Myocyte (in vitro differentiated cells): Measurements from ENCODE around the gene ZNF22. TPM values are rescaled to one million over a fixed set of nuclear protein-coding genes. Genes with fewer than 3 reads are reported as not detected.

ENCODE experiments used
- DNase-seq: peaks from one replicate; pipeline ENCODE4 v3.0.0-alpha.2; 2012; ENCODE audit warnings: low read depth
- total RNA-seq: library from RNA; depleted of rRNA; stranded (reverse); fragments of >200 nt; gene quantifications from 2 replicates; pipeline ENCODE4 v1.2.3, GENCODE V29; 2014

The ZNF22 gene
- total RNA-seq, 1 donor from 2014 or later: 25.9 TPM

GRCh38 chr10:44988957-44989585 is 11.7 kb upstream of the ZNF22 start:
- no peak for DNase-seq

DNA sequence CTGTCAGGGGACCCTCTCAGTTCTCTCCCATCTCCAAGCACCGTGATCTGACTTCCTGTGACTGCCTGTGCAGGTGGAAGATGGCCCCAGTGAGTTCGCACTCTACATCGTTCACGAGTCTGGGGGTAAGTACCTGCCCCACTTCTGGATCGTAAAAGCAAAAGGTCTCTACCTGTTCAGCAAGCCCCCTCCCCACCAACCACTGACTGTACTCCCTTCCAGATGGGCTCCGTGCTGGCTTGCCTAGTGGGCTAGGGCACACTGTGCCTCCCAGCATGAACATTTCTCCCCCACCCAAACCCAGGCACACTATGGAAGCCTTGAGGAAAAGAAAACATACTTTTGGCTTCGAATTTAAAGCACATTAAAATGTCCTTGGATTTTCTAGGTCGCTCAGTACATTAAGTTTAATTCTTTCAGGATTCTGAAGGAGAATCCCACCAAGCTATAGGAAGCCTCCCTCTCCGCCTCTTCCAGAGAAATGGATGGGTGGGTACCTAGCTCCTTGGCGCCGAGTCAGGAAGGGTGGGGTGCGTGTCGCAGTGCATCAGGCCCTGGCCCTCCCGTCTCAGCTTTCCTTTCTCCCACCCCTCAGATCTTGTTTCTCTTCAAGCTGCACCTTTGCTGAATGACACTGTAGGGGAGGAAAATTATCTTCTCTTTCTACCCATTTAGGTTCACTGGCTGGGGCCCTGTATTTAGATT is 11.0 kb upstream of the ZNF22 start:
- DNase-seq: no peak

GRCh38 chr10:44990302-44990655 is 10.4 kb upstream of the ZNF22 start:
- no peak for DNase-seq

- DNase-seq: no peak
These were observed 9.8 kb upstream of the ZNF22 start for GRCh38 chr10:44990965-44991364.

GRCh38 chr10:44991571-44991970 is 9.2 kb upstream of the ZNF22 start:
- DNase-seq: no peak

GRCh38 chr10:44992070-44992731 is 8.5 kb upstream of the ZNF22 start:
- no peak for DNase-seq

DNA sequence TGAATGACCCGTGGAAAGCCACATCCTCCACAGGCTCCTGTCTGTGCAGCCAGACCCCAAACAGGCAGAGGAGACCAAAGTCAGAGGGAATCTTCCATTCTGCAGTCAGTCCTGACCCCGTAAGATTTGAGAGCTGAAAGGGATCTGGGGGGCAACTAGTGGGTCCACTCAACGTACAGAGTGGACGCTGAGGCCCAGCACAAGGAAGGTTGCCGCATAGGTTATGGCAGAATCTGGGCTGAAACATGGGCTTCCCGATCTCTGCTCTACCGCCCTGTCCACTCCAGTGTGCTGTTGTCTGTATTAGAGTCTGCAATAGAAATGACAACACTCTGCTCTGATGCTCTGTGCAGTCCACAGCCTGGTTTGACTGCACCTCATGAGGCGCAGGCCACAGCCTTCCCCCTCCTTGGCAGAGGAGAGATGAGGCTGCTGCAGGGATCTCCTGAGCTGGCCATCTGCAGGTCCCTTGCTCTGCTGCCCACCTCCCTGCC is 7.9 kb upstream of the ZNF22 start:
- no peak for DNase-seq

GRCh38 chr10:44993226-44993921 is 7.3 kb upstream of the ZNF22 start:
- peak; percentile 51 for DNase-seq

GRCh38 chr10:44993922-44994751 is 6.6 kb upstream of the ZNF22 start:
- DNase-seq: no peak

DNA sequence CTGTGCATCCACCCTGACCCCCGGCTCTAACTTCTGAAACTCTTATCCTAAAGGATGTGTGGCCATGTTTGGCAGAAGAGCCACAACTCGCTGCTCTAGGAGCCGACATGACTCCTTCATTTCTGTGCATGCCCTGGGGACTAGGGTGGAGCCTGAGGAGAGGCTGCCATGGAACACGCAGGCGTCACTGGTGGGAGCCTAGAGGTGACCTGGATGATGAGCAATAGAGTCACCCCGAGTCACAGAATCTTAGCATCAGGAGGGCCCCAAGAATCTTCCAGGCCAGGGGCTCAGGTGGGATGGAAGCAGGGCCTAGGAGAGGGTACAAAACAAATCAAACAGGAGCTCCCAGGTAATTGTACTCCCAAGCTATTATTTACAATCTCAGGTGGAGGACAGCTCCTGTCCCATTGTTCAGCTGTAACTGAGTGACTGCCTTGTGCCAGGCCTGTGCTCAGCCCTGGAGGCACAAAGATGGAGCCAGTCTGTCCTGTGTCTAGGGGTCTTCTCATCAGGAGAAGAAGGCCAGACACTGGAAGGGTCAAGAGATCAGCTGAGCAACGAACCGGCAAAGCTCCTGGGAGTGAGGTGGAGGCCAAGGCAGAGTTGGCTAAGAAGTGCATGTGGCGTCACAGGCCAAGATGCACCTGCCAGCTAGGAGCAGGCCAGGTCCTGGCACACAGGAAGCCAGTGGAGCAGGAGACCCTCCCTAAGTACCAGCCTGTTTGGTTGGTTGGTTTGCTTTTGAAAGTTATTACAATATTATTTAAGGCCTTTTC is 5.8 kb upstream of the ZNF22 start:
- peak; percentile 24 for DNase-seq

DNA sequence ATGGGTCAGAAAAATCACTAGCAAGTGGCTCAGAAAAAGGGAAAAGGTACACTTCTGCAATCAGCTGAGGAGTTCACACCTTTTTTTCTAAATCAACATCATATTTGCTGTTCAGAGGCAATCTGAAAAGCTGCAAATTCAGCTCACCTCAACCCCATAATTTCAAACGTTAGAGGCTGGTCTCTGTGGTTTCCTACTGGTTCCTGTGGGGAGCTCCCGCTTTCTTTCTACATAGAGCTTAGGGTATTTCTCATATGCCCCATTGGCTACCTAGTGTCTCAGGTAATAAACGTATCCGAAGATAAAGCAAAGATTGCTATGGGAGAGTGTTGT is 5.2 kb upstream of the ZNF22 start:
- no peak for DNase-seq

DNA sequence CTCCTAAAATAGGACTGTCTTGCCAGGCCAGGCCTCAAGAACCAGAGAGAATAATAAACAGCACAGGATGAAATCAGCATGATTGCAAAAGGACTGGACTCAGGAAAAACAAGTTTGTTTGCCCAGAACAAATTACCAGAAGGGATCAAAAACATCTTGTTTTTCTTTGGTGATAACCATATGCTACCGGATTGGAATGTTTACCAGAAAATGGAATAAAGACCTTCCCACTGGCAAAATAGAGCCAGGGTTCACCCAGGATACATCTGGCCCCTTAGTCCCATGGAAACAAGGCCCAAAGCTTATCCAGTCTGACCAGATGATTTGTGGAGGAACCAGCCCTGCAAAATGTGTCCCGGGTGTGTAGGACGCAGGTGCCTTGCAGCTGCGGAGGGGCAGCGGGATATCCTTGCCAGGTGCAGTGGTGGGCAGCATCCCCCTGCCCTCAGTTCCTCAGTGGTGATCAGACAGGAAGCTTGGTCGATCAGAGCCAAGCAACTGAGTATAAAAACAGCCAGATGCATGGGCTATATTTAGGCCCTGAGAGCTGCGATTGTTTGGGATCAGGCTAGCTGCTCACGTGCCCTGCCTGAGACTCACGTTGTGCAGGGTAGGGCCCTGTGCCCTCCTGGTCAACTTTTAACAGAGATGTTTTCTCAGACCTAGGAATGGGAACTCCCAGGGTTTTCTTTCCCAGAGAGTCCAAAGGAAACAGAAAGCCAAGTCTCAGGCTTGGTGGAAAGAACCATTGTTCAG is 4.6 kb upstream of the ZNF22 start:
- DNase-seq: peak; percentile 65

DNA sequence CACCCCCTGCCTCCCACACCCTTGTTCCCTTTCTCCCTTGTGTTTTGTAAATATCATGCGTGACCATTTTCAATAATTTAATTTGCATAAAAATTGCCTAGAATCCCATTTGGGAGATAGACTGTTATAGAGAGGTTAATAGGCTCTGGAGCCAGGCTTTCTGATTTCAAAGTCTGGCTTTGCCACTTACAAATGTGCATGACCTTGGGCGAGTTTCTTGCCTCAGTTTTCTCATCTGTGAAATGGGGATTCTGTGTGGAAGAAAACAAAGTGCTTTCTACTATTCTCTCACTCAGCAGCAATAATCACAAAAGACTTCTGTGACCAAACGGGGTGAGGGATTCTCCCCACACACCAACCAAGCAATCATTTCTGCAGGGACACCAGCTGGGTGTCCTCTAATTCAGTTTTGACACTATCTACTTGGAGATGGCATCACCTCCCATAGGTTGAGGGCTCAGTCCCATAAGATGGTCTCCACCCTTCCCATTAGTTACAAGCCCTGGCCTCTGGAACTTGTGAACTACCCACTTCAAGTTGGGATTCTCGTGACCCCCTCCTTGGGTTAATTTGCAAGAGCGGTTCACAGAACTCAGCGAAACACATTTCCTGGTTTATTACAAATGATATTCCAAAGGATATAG is 3.5 kb upstream of the ZNF22 start:
- DNase-seq: peak; percentile 37

DNA sequence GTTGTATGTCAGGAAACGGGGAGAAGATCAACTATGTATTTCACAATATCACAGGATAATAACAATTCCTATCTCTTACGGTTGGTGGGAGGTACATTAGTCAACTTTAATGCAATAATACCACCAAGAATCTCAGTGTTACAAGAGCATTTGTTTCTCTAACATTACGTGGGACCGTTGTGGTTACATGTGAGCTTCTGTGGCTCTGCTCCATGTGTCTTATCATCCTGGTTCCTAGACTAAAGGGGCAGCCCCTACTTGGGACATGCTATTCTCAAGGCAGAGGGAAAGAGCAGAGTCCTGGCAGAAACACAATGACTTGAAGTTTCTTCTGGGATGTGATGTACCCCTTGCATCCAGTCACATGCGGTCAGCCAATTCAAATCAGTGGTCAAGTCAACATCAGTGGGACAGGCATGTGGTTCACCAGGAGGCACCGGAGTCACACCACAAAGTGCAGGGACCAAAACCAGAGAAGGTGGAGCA is 2.5 kb upstream of the ZNF22 start:
- DNase-seq: peak; percentile 88

DNA sequence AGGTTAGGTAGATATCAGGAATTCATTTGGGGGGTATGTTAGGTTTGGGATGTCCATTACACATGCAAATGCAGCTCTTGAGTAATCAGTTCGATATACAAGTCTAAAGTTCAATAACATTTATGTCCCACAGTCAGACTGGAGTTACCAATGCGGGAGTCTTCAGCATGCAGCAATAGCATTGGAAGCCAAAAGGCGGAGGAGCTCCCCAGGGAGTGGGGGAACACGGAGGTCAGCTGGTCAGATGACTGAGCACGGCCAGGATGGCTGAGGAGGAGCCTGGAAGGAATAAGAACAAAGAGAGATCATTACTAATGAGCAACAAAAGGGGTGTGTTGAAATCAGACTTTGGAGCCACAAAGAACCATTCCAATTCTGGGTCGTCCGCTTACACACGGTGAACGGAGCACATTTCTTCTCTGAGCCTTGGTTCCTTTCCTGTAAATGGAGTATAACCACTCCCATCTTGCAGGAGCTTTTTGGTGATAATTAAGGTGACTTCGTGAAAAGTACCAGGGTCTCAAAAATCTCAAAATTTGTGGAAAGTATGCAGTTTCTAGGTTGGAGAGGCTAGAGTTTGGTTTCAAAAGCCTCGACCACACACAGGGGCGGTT is 478 bp upstream of the ZNF22 start:
- peak; percentile 80 for DNase-seq

GRCh38 chr10:45001381-45002148 is 842 bp downstream of the ZNF22 start:
- peak; percentile 77 for DNase-seq

DNA sequence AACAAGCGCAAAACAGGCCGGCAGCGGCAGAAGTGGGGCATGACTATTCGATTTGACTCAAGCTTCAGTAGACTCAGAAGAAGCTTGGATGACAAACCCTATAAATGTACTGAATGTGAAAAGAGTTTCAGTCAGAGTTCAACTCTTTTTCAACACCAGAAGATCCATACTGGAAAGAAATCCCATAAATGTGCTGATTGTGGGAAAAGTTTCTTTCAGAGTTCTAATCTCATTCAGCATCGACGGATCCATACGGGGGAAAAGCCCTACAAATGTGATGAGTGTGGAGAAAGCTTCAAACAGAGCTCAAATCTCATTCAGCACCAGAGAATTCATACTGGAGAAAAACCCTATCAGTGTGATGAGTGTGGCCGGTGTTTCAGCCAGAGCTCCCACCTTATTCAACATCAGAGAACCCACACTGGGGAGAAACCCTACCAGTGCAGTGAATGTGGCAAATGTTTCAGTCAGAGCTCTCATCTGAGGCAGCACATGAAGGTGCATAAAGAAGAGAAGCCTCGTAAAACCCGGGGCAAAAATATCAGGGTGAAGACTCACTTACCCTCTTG is 2.8 kb downstream of the ZNF22 start:
- DNase-seq: no peak
